ENCODE results near the gene PRPF18. TPM values are rescaled to one million over a fixed set of nuclear protein-coding genes. Genes with fewer than 3 reads are reported as not detected.

PRPF18 gene
- total RNA-seq, 4 donors from 2014 or later = 15.5 to 40.7 (median 27.4) TPM

- intact Hi-C loops (cut with DNase I) = no loop called here
- TF ChIP-seq POLR2A (IDR thresholded peaks at IDR 0.05) = no peak
- TF ChIP-seq, protein P1, sequence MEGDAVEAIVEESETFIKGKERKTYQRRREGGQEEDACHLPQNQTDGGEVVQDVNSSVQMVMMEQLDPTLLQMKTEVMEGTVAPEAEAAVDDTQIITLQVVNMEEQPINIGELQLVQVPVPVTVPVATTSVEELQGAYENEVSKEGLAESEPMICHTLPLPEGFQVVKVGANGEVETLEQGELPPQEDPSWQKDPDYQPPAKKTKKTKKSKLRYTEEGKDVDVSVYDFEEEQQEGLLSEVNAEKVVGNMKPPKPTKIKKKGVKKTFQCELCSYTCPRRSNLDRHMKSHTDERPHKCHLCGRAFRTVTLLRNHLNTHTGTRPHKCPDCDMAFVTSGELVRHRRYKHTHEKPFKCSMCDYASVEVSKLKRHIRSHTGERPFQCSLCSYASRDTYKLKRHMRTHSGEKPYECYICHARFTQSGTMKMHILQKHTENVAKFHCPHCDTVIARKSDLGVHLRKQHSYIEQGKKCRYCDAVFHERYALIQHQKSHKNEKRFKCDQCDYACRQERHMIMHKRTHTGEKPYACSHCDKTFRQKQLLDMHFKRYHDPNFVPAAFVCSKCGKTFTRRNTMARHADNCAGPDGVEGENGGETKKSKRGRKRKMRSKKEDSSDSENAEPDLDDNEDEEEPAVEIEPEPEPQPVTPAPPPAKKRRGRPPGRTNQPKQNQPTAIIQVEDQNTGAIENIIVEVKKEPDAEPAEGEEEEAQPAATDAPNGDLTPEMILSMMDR (IDR thresholded peaks at IDR 0.05) = no peak
- Histone ChIP-seq H3K4me1 (peaks cover 0 to 24% (median 0%) of the 10 kb centered on the region in 3 donors), H3K27me3 (no peaks in the 10 kb centered on the region), H3K27ac (no peak overlapping the region), H3K4me3 (no peak overlapping the region), H3K9me3 (no peaks in the 10 kb centered on the region), H3K36me3 (no peaks in the 10 kb centered on the region)
- 53 to 54% methylated on average over 2 of the region's 2 CpGs for WGBS, 2 donors
- no peak for DNase-seq
Measured at GRCh38 chr10:13559124-13559700, 27.6 kb upstream of the PRPF18 start.

DNA sequence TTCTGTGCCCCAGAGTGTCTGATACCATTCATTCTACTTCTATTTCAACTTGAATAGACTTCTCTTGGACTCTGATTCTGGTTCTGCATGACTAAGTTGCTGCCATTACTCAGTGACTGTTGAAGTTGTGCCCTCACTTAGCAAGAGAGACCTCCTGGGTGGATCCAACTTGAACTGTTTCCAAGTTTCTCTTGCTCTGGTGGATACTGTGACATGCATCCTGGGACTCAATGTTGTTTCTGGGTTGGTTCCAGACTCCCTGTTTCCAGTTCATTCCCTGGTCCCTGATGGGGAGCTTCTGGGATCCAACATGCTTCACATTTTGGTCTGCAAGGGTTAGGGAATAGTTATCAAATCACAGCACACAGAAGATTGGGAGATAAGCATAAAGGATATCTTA is 26.2 kb upstream of the PRPF18 start:
- Histone ChIP-seq H3K4me1 (peaks cover 0 to 19% (median 0%) of the 10 kb centered on the region in 3 donors), H3K9me3 (no peaks in the 10 kb centered on the region), H3K27me3 (no peaks in the 10 kb centered on the region), H3K36me3 (no peaks in the 10 kb centered on the region), H3K4me3 (no peak overlapping the region), H3K27ac (no peak overlapping the region)
- TF ChIP-seq POLR2A (IDR thresholded peaks at IDR 0.05) = no peak
- TF ChIP-seq, protein P1 (IDR thresholded peaks at IDR 0.05) = no peak
- DNase-seq = no peak
- intact Hi-C loops (cut with DNase I) = no loop called here

- no peaks in the 10 kb centered on the region for H3K27me3 ChIP-seq
- no peak for DNase-seq
- H3K36me3 ChIP-seq = no peaks in the 10 kb centered on the region
- WGBS, 2 donors = 87 to 90% methylated on average over 11 of the region's 11 CpGs
- H3K4me1 ChIP-seq = no peaks in the 10 kb centered on the region
- intact Hi-C loops (cut with DNase I) = no loop called here
- TF ChIP-seq, protein P1 (IDR thresholded peaks at IDR 0.05) = no peak
- TF ChIP-seq POLR2A (IDR thresholded peaks at IDR 0.05) = no peak
- H3K27ac ChIP-seq = no peak overlapping the region
- H3K9me3 ChIP-seq = no peaks in the 10 kb centered on the region
- H3K4me3 ChIP-seq = no peak overlapping the region
Measured at GRCh38 chr10:13563481-13564445, 23.0 kb upstream of the PRPF18 start.

DNA sequence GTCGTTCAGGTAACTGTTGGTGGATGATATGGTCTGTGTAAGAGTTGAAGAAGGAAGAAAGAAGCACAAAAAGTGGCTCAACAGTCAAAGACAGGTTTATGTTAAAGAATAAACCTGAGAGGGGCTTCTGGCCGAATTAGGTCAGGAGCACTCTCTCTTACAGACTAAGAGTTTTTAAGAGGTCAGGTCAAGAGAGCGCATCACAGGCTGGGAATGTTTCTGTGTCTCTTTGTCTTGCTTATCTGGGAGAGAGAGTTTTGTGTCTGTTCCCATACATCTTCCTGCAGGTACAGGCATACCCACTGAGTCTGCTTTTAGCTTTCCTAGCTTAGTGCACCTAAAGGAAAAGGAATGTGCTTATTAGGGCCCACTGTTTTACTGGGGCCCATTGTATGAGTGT is 22.2 kb upstream of the PRPF18 start:
- 75 to 94% methylated on average over 3 of the region's 3 CpGs for WGBS, 2 donors
- Histone ChIP-seq H3K4me1 (no peaks in the 10 kb centered on the region), H3K4me3 (no peak overlapping the region), H3K27ac (no peak overlapping the region), H3K36me3 (no peaks in the 10 kb centered on the region), H3K9me3 (no peaks in the 10 kb centered on the region), H3K27me3 (no peaks in the 10 kb centered on the region)
- no peak for DNase-seq
- TF ChIP-seq POLR2A (IDR thresholded peaks at IDR 0.05) = no peak
- TF ChIP-seq, protein P1 (IDR thresholded peaks at IDR 0.05) = no peak
- intact Hi-C loops (cut with DNase I) = no loop called here

GRCh38 chr10:13567030-13567429 is 19.7 kb upstream of the PRPF18 start:
- no peak overlapping the region for H3K4me3 ChIP-seq
- no peaks in the 10 kb centered on the region for H3K36me3 ChIP-seq
- peaks cover 0 to 4% (median 0%) of the 10 kb centered on the region in 4 donors for H3K27me3 ChIP-seq
- DNase-seq = no peak
- no peaks in the 10 kb centered on the region for H3K4me1 ChIP-seq
- 71 to 83% methylated on average over 1 of the region's 1 CpG for WGBS, 2 donors
- no peak overlapping the region for H3K27ac ChIP-seq
- H3K9me3 ChIP-seq = no peaks in the 10 kb centered on the region
- TF ChIP-seq, protein P1 (IDR thresholded peaks at IDR 0.05) = no peak
- no peak for TF ChIP-seq POLR2A (IDR thresholded peaks at IDR 0.05)
- intact Hi-C loops (cut with DNase I) = no loop called here
